ENCODE results near the gene ZNF597. TPM values are rescaled to one million over a fixed set of nuclear protein-coding genes. Genes with fewer than 3 reads are reported as not detected.

Gene ZNF597
- total and polyA plus RNA-seq, 10 of the 15 experiments (the other 5 are each of a cell fraction or from before 2014, with no cell fraction given), result 0.80 to 2.8 (median 2.0) TPM

DNA sequence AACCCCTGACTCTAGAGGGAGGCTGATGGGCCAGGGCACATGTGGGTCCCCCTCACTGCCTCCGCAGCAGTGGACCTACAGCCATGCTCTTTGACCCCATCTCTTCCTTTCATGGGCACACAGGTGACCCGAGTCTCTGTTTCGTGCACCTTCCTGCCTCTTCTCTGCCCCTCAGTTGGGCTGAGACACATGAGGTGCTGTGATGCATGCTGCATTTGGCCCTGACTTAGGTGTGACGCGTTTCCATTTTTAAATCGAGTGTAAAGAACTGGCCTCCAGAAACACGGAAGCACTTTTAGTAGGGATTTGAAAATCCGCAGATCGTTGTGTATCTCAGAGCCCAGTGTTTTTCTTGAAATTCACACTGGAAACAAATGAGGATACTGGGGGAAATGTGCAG lies 27.4 kb upstream of the ZNF597 start:
- H3K27ac ChIP-seq (ENCODE audit: control insufficient read depth, insufficient read depth), result no peak overlapping the region
- DNase-seq (ENCODE audit: low read depth, low spot score) (no peak), FAIRE-seq (no peak), ATAC-seq (no peak)
- H3K9me3 ChIP-seq (replicated peaks; ENCODE audit: control insufficient read depth, insufficient read depth, low read length), result peaks cover 13% of the 10 kb centered on the region
- no peaks in the 10 kb centered on the region for H3K4me1 ChIP-seq (ENCODE audit: control insufficient read depth, insufficient read depth, low read length)
- no peak for TF ChIP-seq BRCA1 (IDR thresholded peaks at IDR 0.05; ENCODE audit: low read depth, low read length)
- no peak for TF ChIP-seq KLF5 (IDR thresholded peaks at IDR 0.05; ENCODE audit: partially characterized antibody)
- peak; percentile 27; the same call in 1 of the 2 replicates for TF ChIP-seq POLR2A (IDR thresholded peaks at IDR 0.05; ENCODE audit: low read depth, low read length)
- in situ Hi-C loops (cut with MboI) (no loop called here), intact Hi-C loops (cut with micrococcal nuclease; ENCODE audit: unreplicated experiment) (no loop called here)
- no TSS peak for BruUV-seq (replicated peaks)
- H3K4me3 ChIP-seq, result no peak overlapping the region
- no peaks in the 10 kb centered on the region for H4K20me1 ChIP-seq (ENCODE audit: control insufficient read depth, insufficient read depth)
- no peaks in the 10 kb centered on the region for H3K27me3 ChIP-seq (replicated peaks in 1 of 2; ENCODE audit: control insufficient read depth in 2 of 2, insufficient read depth in 2 of 2, low read length in 1 of 2)
- H3K79me2 ChIP-seq (ENCODE audit: control insufficient read depth, insufficient read depth, low read length), result peaks cover 36% of the 10 kb centered on the region
- no peak overlapping the region for H2AFZ ChIP-seq (ENCODE audit: control insufficient read depth, low read depth, low read length)
- CTCF ChIA-PET, result no interaction called here
- 92% methylated on average over 9 of the region's 9 CpGs for whole genome bisulfite sequencing (ENCODE audit: insufficient coverage, insufficient replicate concordance, low lambda C conversion rate, missing lambda C conversion rate)
- RAD21 ChIA-PET (ENCODE audit: unreplicated experiment), result no interaction called here
- no peak overlapping the region for H3K4me2 ChIP-seq (ENCODE audit: control insufficient read depth, insufficient read depth)
- H3K36me3 ChIP-seq (ENCODE audit: control insufficient read depth in 2 of 2, insufficient read depth in 2 of 2, low read length in 1 of 2), result peaks cover 5 to 8% of the 10 kb centered on the region in 2 experiments; a peak in 3 of 4 replicates
- POLR2A ChIA-PET, result no interaction called here
- SMC1A ChIA-PET (ENCODE audit: uncharacterized antibody, unreplicated experiment), result no interaction called here
- H3K9ac ChIP-seq (ENCODE audit: control insufficient read depth, insufficient read depth, low read length), result no peak overlapping the region

DNA sequence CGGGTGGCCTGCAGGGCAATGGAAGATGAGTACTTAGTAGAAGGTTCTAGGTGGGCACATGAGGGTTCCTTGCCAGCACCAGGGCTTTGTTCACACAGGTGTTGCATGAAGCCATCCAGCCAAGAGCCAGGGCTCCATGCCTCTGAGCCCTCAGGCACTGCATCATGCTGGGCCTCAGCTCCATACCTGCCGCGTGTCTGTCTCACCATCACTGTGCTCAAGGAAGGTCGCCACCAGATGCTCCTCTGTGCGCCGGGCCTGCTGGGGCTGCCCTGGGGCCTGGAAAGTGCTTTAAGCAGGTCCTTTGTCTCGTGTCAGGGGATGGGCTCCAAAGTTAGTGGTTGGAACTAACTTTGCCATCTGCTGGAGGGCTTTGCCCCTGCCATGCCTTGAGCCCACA lies 26.4 kb upstream of the ZNF597 start:
- H3K4me1 ChIP-seq (ENCODE audit: control insufficient read depth, insufficient read depth, low read length), result no peaks in the 10 kb centered on the region
- H3K27me3 ChIP-seq (replicated peaks in 1 of 2; ENCODE audit: control insufficient read depth in 2 of 2, insufficient read depth in 2 of 2, low read length in 1 of 2), result no peaks in the 10 kb centered on the region
- no peak for DNase-seq (ENCODE audit: low read depth, low spot score)
- H3K4me3 ChIP-seq, result no peak overlapping the region
- ChIA-PET POLR2A (no interaction called here), SMC1A (ENCODE audit: uncharacterized antibody, unreplicated experiment) (no interaction called here), CTCF (no interaction called here), RAD21 (ENCODE audit: unreplicated experiment) (no interaction called here)
- FAIRE-seq, result no peak
- H3K4me2 ChIP-seq (ENCODE audit: control insufficient read depth, insufficient read depth), result no peak overlapping the region
- WGBS (ENCODE audit: insufficient coverage, insufficient replicate concordance, low lambda C conversion rate, missing lambda C conversion rate), result 100% methylated on average over 7 of the region's 7 CpGs
- H3K36me3 ChIP-seq (ENCODE audit: control insufficient read depth in 2 of 2, insufficient read depth in 2 of 2, low read length in 1 of 2), result peaks cover 5 to 12% of the 10 kb centered on the region in 2 experiments; a peak in 3 of 4 replicates
- intact Hi-C loops (cut with micrococcal nuclease; ENCODE audit: unreplicated experiment), result no loop called here
- ATAC-seq, result no peak
- no peaks in the 10 kb centered on the region for H4K20me1 ChIP-seq (ENCODE audit: control insufficient read depth, insufficient read depth)
- no peak overlapping the region for H2AFZ ChIP-seq (ENCODE audit: control insufficient read depth, low read depth, low read length)
- H3K79me2 ChIP-seq (ENCODE audit: control insufficient read depth, insufficient read depth, low read length), result peaks cover 40% of the 10 kb centered on the region
- H3K9ac ChIP-seq (ENCODE audit: control insufficient read depth, insufficient read depth, low read length), result no peak overlapping the region
- no TSS peak for BruUV-seq (replicated peaks)
- H3K9me3 ChIP-seq (replicated peaks; ENCODE audit: control insufficient read depth, insufficient read depth, low read length), result peaks cover 13% of the 10 kb centered on the region
- in situ Hi-C loops (cut with MboI), result no loop called here
- no peak overlapping the region for H3K27ac ChIP-seq (ENCODE audit: control insufficient read depth, insufficient read depth)
- TF ChIP-seq, protein P1, sequence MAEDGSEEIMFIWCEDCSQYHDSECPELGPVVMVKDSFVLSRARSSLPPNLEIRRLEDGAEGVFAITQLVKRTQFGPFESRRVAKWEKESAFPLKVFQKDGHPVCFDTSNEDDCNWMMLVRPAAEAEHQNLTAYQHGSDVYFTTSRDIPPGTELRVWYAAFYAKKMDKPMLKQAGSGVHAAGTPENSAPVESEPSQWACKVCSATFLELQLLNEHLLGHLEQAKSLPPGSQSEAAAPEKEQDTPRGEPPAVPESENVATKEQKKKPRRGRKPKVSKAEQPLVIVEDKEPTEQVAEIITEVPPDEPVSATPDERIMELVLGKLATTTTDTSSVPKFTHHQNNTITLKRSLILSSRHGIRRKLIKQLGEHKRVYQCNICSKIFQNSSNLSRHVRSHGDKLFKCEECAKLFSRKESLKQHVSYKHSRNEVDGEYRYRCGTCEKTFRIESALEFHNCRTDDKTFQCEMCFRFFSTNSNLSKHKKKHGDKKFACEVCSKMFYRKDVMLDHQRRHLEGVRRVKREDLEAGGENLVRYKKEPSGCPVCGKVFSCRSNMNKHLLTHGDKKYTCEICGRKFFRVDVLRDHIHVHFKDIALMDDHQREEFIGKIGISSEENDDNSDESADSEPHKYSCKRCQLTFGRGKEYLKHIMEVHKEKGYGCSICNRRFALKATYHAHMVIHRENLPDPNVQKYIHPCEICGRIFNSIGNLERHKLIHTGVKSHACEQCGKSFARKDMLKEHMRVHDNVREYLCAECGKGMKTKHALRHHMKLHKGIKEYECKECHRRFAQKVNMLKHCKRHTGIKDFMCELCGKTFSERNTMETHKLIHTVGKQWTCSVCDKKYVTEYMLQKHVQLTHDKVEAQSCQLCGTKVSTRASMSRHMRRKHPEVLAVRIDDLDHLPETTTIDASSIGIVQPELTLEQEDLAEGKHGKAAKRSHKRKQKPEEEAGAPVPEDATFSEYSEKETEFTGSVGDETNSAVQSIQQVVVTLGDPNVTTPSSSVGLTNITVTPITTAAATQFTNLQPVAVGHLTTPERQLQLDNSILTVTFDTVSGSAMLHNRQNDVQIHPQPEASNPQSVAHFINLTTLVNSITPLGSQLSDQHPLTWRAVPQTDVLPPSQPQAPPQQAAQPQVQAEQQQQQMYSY (CRISPR knock-in tag; IDR thresholded peaks at IDR 0.05), result no peak
- no peak for TF ChIP-seq RB1 (IDR thresholded peaks at IDR 0.05; ENCODE audit: borderline replicate concordance)
- TF ChIP-seq JUND (IDR thresholded peaks at IDR 0.05; ENCODE audit: low read depth, low read length), result no peak
- TF ChIP-seq, protein P2, sequence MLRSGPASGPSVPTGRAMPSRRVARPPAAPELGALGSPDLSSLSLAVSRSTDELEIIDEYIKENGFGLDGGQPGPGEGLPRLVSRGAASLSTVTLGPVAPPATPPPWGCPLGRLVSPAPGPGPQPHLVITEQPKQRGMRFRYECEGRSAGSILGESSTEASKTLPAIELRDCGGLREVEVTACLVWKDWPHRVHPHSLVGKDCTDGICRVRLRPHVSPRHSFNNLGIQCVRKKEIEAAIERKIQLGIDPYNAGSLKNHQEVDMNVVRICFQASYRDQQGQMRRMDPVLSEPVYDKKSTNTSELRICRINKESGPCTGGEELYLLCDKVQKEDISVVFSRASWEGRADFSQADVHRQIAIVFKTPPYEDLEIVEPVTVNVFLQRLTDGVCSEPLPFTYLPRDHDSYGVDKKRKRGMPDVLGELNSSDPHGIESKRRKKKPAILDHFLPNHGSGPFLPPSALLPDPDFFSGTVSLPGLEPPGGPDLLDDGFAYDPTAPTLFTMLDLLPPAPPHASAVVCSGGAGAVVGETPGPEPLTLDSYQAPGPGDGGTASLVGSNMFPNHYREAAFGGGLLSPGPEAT (IDR thresholded peaks at IDR 0.05; ENCODE audit: low read depth), result no peak
- no peak for TF ChIP-seq ESRRA (IDR thresholded peaks at IDR 0.05; ENCODE audit: low read length)
- TF ChIP-seq NRF1 (conservative IDR thresholded peaks at IDR 0.05; ENCODE audit: low read depth, low read length), result no peak
- TF ChIP-seq BCL11A (IDR thresholded peaks at IDR 0.05; ENCODE audit: low read depth, low read length), result no peak
- TF ChIP-seq HDGF (IDR thresholded peaks at IDR 0.05), result no peak
